Activated B cell treated with CpG ODN at 0.5 μM for 24 hours (primary cell): Measurements from ENCODE around the gene KRTAP1-3. TPM values are rescaled to one million over a fixed set of nuclear protein-coding genes. Genes with fewer than 3 reads are reported as not detected.

Experiments used
- ATAC-seq: fragments of 200-7000 bp; cut with Tn5 transposase; one replicate; pipeline ENCODE4 v1.10.0; 2021; ENCODE audit warnings: low read depth, mild to moderate bottlenecking, moderate library complexity
- CTCF ChIA-PET: fragments of 350-600 bp; sonication (Branson Sonifier 250); formaldehyde crosslinking; loops from one replicate; lab custom pipeline; 2021; ENCODE audit warnings: antibody characterized with exemption; lab: Charles Lee
- POLR2A ChIA-PET: fragments of 350-600 bp; sonication (Branson Sonifier 250); formaldehyde crosslinking; loops from one replicate; lab custom pipeline; 2021; ENCODE audit warnings: antibody characterized with exemption; lab: Charles Lee
- DNase-seq: peaks from one replicate; pipeline ENCODE4 v3.0.0; 2022
- H3K27ac Mint-ChIP-seq: one replicate; pipeline ENCODE4 v1.8.0; 2020; ENCODE audit warnings: mixed read lengths
- H3K27me3 Mint-ChIP-seq: one replicate; pipeline ENCODE4 v1.8.0; 2021; ENCODE audit warnings: mixed read lengths
- H3K36me3 Mint-ChIP-seq: one replicate; pipeline ENCODE4 v1.8.0; 2021; ENCODE audit warnings: low read depth, mixed read lengths
- H3K4me1 Mint-ChIP-seq: one replicate; pipeline ENCODE4 v1.8.0; 2021; ENCODE audit warnings: mixed read lengths
- H3K4me3 Mint-ChIP-seq: one replicate; pipeline ENCODE4 v1.8.0; 2020; ENCODE audit warnings: mild to moderate bottlenecking, mixed read lengths
- H3K9me3 Mint-ChIP-seq: one replicate; pipeline ENCODE4 v1.8.0; 2020; ENCODE audit warnings: mixed read lengths
- intact Hi-C: fragments of 100-400 bp; cut with micrococcal nuclease; formaldehyde crosslinking; loops from one replicate; pipeline ENCODE4 v1.15.1; 2024
- total RNA-seq: library from RNA; stranded (reverse); gene quantifications from 2 replicates; pipeline ENCODE4 v1.2.3, GENCODE V29; 2022
- TF ChIP-seq, protein P1 (sequence below): fragments of 200-600 bp; IDR thresholded peaks from one replicate; pipeline ENCODE4 v1.8.0; 2022; ENCODE audit warnings: antibody characterized with exemption, mild to moderate bottlenecking

Gene KRTAP1-3
- total RNA-seq, 1 donor from 2014 or later: not detected

DNA sequence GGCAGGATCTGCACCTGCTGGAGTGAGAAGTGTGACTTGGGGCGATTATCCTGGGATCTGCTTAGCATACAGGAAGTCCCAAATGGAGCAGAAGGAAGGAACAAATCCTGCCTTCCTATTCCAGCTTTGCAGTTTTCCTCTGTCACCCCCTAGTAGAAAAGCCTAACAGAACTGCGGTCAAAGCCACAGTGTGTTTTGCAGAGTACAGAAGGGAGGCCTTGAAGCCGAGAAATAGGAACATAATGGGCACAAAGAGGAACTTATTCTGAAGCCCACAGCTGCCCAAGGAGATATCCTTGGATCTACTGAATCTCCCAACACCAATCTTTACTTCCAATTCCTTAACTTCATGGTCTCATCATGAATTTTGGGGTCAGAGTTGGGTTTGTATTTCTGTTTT is 16.1 kb downstream of the KRTAP1-3 start:
- no peak for ATAC-seq
- no peak for DNase-seq
- Mint-ChIP-seq H3K27ac (no peak overlapping the region), H3K36me3 (no peaks in the 10 kb centered on the region), H3K4me1 (no peaks in the 10 kb centered on the region), H3K4me3 (no peak overlapping the region), H3K27me3 (peaks cover 9% of the 10 kb centered on the region), H3K9me3 (peaks cover 4% of the 10 kb centered on the region)
- TF ChIP-seq, protein P1, sequence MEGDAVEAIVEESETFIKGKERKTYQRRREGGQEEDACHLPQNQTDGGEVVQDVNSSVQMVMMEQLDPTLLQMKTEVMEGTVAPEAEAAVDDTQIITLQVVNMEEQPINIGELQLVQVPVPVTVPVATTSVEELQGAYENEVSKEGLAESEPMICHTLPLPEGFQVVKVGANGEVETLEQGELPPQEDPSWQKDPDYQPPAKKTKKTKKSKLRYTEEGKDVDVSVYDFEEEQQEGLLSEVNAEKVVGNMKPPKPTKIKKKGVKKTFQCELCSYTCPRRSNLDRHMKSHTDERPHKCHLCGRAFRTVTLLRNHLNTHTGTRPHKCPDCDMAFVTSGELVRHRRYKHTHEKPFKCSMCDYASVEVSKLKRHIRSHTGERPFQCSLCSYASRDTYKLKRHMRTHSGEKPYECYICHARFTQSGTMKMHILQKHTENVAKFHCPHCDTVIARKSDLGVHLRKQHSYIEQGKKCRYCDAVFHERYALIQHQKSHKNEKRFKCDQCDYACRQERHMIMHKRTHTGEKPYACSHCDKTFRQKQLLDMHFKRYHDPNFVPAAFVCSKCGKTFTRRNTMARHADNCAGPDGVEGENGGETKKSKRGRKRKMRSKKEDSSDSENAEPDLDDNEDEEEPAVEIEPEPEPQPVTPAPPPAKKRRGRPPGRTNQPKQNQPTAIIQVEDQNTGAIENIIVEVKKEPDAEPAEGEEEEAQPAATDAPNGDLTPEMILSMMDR: no peak
- CTCF ChIA-PET: no interaction called here
- POLR2A ChIA-PET: no interaction called here
- intact Hi-C loops: no loop called here

DNA sequence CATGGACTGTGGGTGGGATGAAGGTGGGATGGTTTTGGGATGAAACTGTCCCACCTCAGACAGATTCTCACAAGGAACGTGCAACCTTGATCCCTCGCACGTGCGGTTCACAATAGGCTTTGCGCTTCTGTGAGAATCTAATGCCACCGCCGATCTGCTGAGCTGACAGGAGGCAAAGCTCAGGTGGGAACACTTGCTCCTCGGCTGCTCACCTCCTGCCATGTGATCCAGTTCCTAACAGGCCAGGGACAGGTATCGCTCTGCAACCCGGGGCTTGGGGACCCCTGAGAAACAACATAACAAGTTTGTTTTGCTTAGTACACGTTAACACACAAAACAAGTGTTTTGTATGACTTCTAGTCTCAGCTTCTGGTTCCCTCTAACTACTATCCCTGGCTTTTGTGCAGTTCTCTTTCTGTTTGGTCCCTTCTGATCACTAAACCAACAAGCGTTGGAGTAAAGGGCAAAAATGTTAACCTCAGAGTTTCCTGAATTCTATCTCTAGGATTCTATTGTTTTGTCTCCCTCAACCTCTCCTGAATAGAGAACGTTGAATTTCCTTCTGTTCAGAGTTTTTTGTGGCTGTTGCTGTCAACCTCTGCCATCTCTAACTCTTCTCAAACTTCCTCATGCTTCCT is 18.0 kb downstream of the KRTAP1-3 start:
- Mint-ChIP-seq H3K9me3 (peaks cover 4% of the 10 kb centered on the region), H3K27me3 (peaks cover 9% of the 10 kb centered on the region), H3K4me3 (no peak overlapping the region), H3K27ac (no peak overlapping the region), H3K4me1 (no peaks in the 10 kb centered on the region), H3K36me3 (no peaks in the 10 kb centered on the region)
- ATAC-seq (no peak), DNase-seq (no peak)
- ChIA-PET POLR2A (no interaction called here), CTCF (no interaction called here)
- intact Hi-C loops: no loop called here
- TF ChIP-seq, protein P1: no peak

- ChIA-PET POLR2A (no interaction called here), CTCF (no interaction called here)
- no peaks in the 10 kb centered on the region for H3K4me1 Mint-ChIP-seq
- H3K27me3 Mint-ChIP-seq: peaks cover 3% of the 10 kb centered on the region
- H3K9me3 Mint-ChIP-seq: no peaks in the 10 kb centered on the region
- TF ChIP-seq, protein P1: no peak
- intact Hi-C loops: no loop called here
- H3K4me3 Mint-ChIP-seq: no peak overlapping the region
- DNase-seq (no peak), ATAC-seq (no peak)
- H3K36me3 Mint-ChIP-seq: no peaks in the 10 kb centered on the region
- no peak overlapping the region for H3K27ac Mint-ChIP-seq
Observed at GRCh38 chr17:41015454-41015853, 19.2 kb downstream of the KRTAP1-3 start.

DNA sequence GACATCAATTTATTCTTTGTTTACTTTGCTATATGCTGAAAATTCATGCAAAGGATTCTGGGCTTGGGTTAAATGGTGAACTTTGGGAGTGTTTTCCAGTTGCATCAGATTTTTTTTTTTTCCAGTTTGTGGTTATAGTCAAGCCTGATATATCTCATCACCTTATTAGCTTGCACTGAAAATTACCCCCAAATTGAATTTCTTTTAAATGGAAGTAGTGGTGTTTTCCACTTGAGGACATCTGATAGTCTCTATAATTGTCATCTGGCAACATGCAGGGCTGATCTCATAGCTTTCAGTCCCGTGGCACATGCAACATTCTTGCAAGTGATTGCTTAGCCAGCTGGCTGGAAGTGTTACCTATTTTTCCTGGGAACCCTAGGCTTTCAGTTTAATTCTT is 21.1 kb downstream of the KRTAP1-3 start:
- H3K27ac Mint-ChIP-seq: no peak overlapping the region
- CTCF ChIA-PET: no interaction called here
- no peak for ATAC-seq

GRCh38 chr17:41013181-41013580 is 21.5 kb downstream of the KRTAP1-3 start:
- H3K27me3 Mint-ChIP-seq: peaks cover 7% of the 10 kb centered on the region
- intact Hi-C loops: no loop called here
- H3K4me1 Mint-ChIP-seq: no peaks in the 10 kb centered on the region
- H3K27ac Mint-ChIP-seq: no peak overlapping the region
- H3K4me3 Mint-ChIP-seq: no peak overlapping the region
- TF ChIP-seq, protein P1: no peak
- ATAC-seq: no peak
- H3K36me3 Mint-ChIP-seq: no peaks in the 10 kb centered on the region
- DNase-seq: no peak
- ChIA-PET CTCF (no interaction called here), POLR2A (no interaction called here)
- no peaks in the 10 kb centered on the region for H3K9me3 Mint-ChIP-seq

More for the DNA sequence above, 21.1 kb downstream of the KRTAP1-3 start:
- H3K36me3 Mint-ChIP-seq: no peaks in the 10 kb centered on the region
- TF ChIP-seq, protein P1: no peak
- H3K4me3 Mint-ChIP-seq: no peak overlapping the region
- POLR2A ChIA-PET: no interaction called here
- intact Hi-C loops: no loop called here
- no peaks in the 10 kb centered on the region for H3K4me1 Mint-ChIP-seq
- DNase-seq: no peak
- no peaks in the 10 kb centered on the region for H3K9me3 Mint-ChIP-seq
- peaks cover 7% of the 10 kb centered on the region for H3K27me3 Mint-ChIP-seq
